ENCODE data around the gene CASK.

The CASK gene

DNA sequence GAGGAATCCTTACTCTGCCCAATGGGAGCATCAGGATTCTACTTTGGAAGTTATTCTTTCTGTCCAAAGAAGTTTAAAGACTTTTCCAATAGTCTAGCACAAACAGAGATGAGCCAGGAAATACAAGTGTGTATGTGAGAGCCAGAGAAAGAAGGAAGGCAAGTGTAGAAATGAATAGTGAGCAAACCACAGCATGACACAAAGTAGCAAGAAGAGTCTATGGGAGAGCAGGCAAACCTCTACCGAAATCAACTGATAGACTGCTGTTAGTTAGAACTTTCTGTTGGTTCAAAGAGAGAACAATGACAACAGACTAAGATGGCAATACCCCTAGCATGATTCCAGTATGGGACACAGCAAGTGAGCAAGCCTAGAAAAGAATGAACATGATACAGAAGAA is 250.7 kb downstream of the CASK start:
- no peaks in the 10 kb centered on the region for H3K4me1 ChIP-seq (ENCODE audit: control insufficient read depth, insufficient read depth, low read length, poor library complexity, severe bottlenecking)
- 83% methylated on average over 1 of the region's 1 CpG; no CpG with 5 or more reads in 1 of the 2 experiments for whole genome bisulfite sequencing, 2 experiments (ENCODE audit: insufficient coverage in 2 of 2)
- peaks cover 2% of the 10 kb centered on the region for H3K36me3 ChIP-seq (ENCODE audit: control insufficient read depth, insufficient read depth, low read length)
- H3K4me3 ChIP-seq (ENCODE audit: extremely low read depth, insufficient read depth, low read length, poor library complexity, severe bottlenecking), result no peak overlapping the region
- no peak overlapping the region for H3K27ac ChIP-seq (ENCODE audit: low read depth, low read length, severe bottlenecking)
- no peaks in the 10 kb centered on the region for H3K9me3 ChIP-seq (ENCODE audit: control insufficient read depth, low read length)

DNA sequence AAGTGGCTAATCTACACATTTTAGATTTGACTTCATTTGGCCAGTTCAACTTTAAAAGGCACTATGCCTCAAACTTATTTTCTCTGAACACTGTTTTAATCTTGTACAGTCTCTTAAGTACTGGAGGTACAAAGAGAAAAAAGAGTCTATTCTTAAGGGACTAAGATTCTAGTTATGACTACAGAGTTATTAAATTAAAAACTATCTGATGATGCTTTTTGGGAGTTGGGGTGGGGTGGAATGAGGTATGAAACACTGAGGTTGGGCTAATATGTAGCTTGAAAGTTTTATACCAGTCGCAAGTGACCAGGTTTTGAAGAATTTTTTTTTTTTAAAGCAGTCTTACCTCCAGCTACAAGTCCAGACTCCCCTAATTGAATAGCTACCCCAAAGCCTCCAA is 252.3 kb downstream of the CASK start:
- Histone ChIP-seq H3K4me3 (ENCODE audit: extremely low read depth, insufficient read depth, low read length, poor library complexity, severe bottlenecking) (no peak overlapping the region), H3K27ac (ENCODE audit: low read depth, low read length, severe bottlenecking) (no peak overlapping the region), H3K9me3 (ENCODE audit: control insufficient read depth, low read length) (no peaks in the 10 kb centered on the region), H3K4me1 (ENCODE audit: control insufficient read depth, insufficient read depth, low read length, poor library complexity, severe bottlenecking) (no peaks in the 10 kb centered on the region), H3K36me3 (ENCODE audit: control insufficient read depth, insufficient read depth, low read length) (peaks cover 2% of the 10 kb centered on the region)
- WGBS, 2 experiments (ENCODE audit: insufficient coverage in 2 of 2), result no CpG with 5 or more reads among the region's 1 CpG

DNA sequence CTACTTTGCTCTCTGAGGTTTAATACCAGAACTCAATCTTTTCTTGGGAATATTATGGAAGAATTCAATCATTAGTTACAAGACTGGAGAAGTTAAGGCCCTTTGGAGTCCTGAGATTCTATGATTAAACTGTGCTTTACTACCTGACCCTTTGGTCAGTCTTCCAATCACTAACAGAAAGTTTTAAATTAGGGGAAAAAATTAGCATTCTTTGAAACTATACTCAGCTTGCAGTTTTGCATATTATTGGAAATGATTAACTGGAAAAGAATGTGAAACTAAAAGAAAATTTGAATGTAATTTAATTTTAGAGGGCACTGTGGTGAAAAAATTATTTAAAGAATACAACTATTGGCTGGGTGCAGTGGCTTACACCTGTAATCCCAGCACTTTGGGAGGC is 253.2 kb downstream of the CASK start:
- H3K27ac ChIP-seq (ENCODE audit: low read depth, low read length, severe bottlenecking), result no peak overlapping the region
- peaks cover 4% of the 10 kb centered on the region for H3K36me3 ChIP-seq (ENCODE audit: control insufficient read depth, insufficient read depth, low read length)
- H3K4me3 ChIP-seq (ENCODE audit: extremely low read depth, insufficient read depth, low read length, poor library complexity, severe bottlenecking), result no peak overlapping the region
- no peaks in the 10 kb centered on the region for H3K9me3 ChIP-seq (ENCODE audit: control insufficient read depth, low read length)
- H3K4me1 ChIP-seq (ENCODE audit: control insufficient read depth, insufficient read depth, low read length, poor library complexity, severe bottlenecking), result no peaks in the 10 kb centered on the region

DNA sequence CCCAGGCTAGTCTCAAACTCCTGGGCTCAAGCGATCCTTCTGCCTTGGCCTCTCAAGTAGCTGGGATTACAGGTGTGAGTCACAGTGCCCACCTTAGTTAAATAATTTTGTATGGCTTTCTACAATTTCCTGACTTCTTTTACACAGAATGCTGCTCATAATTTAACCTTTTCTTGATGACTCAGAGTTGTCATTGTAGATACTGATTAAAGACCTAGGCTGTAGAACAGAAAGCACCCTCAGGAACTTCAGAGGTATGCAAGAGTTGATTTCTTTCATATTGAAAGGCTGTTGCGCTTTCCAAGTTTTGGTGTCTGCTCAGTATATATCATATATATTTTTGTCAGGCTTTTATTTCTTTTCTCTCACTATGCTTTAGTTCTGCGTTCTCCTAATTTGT is 255.7 kb downstream of the CASK start:
- Histone ChIP-seq H3K4me3 (ENCODE audit: extremely low read depth, insufficient read depth, low read length, poor library complexity, severe bottlenecking) (no peak overlapping the region), H3K27ac (ENCODE audit: low read depth, low read length, severe bottlenecking) (no peak overlapping the region), H3K9me3 (ENCODE audit: control insufficient read depth, low read length) (no peaks in the 10 kb centered on the region), H3K4me1 (ENCODE audit: control insufficient read depth, insufficient read depth, low read length, poor library complexity, severe bottlenecking) (no peaks in the 10 kb centered on the region), H3K36me3 (ENCODE audit: control insufficient read depth, insufficient read depth, low read length) (peaks cover 6% of the 10 kb centered on the region)
- no CpG with 5 or more reads among the region's 3 CpGs for WGBS, 2 experiments (ENCODE audit: insufficient coverage in 2 of 2)

DNA sequence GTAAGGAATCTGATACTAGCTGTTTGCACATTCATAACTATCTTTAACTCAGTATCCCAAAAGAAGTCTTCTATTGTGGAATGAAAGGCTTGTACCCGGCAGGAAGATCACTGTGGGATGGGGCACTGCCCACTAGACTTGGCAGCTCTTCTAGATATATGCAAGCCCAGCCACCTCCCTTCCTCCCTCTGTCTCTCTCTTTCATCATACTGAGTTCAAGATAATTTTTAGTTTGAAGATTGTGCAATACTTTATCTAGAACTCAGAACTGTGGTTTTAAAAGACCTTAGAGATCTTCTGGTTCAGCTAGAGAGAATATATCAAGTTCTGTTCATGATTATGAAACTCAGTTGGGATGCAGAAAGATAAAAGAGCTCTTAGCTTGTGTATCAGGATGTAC is 257.1 kb downstream of the CASK start:
- Histone ChIP-seq H3K9me3 (ENCODE audit: control insufficient read depth, low read length) (no peaks in the 10 kb centered on the region), H3K4me1 (ENCODE audit: control insufficient read depth, insufficient read depth, low read length, poor library complexity, severe bottlenecking) (no peaks in the 10 kb centered on the region), H3K27ac (ENCODE audit: low read depth, low read length, severe bottlenecking) (no peak overlapping the region), H3K4me3 (ENCODE audit: extremely low read depth, insufficient read depth, low read length, poor library complexity, severe bottlenecking) (no peak overlapping the region), H3K36me3 (ENCODE audit: control insufficient read depth, insufficient read depth, low read length) (peaks cover 6% of the 10 kb centered on the region)
- 100% methylated on average over 1 of the region's 1 CpG; no CpG with 5 or more reads in 1 of the 2 experiments for WGBS, 2 experiments (ENCODE audit: insufficient coverage in 2 of 2)

DNA sequence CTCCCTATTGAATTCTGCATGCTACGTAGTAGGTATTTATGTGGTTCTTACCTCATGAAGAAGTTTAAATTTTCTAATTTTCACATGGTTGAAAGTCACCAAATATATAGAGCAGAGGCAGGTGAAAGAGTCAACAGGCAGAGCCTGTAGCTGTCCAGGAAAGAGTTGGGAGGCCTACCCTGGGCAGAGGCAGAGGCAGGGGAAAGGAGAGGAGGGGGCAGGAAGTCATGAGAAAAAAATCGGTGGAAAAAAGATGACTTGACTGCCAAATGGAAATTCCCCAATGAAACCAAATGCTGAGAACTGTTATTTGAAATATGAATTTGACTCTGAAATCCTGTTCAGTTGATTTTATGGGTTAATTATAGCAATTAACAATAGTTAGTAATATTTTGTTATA is 257.7 kb downstream of the CASK start:
- Histone ChIP-seq H3K4me3 (ENCODE audit: extremely low read depth, insufficient read depth, low read length, poor library complexity, severe bottlenecking) (no peak overlapping the region), H3K27ac (ENCODE audit: low read depth, low read length, severe bottlenecking) (no peak overlapping the region), H3K9me3 (ENCODE audit: control insufficient read depth, low read length) (no peaks in the 10 kb centered on the region), H3K4me1 (ENCODE audit: control insufficient read depth, insufficient read depth, low read length, poor library complexity, severe bottlenecking) (no peaks in the 10 kb centered on the region), H3K36me3 (ENCODE audit: control insufficient read depth, insufficient read depth, low read length) (peaks cover 6% of the 10 kb centered on the region)
- WGBS, 2 experiments (ENCODE audit: insufficient coverage in 2 of 2), result no CpG with 5 or more reads among the region's 2 CpGs

DNA sequence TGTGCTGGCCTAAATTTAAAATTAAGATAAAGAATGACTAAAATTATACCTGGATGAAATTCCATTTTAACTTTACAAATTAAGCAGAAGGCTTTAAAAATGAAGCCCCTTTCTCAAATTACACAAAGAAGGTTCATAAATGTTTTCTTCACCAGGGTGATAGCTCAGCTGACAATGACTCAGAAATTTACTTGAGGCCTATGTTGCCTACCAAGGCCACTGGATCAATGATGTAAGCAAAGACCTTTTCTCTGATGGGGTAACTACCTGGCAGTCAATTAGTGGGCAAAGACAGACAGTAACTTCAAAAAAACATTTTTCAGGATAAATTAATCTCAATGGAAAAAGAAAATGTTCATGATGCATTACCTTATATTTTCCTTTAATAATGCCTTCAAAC is 258.4 kb downstream of the CASK start:
- H3K36me3 ChIP-seq (ENCODE audit: control insufficient read depth, insufficient read depth, low read length), result peaks cover 11% of the 10 kb centered on the region
- H3K9me3 ChIP-seq (ENCODE audit: control insufficient read depth, low read length), result no peaks in the 10 kb centered on the region
- H3K4me1 ChIP-seq (ENCODE audit: control insufficient read depth, insufficient read depth, low read length, poor library complexity, severe bottlenecking), result no peaks in the 10 kb centered on the region
- no peak overlapping the region for H3K4me3 ChIP-seq (ENCODE audit: extremely low read depth, insufficient read depth, low read length, poor library complexity, severe bottlenecking)
- no peak overlapping the region for H3K27ac ChIP-seq (ENCODE audit: low read depth, low read length, severe bottlenecking)

DNA sequence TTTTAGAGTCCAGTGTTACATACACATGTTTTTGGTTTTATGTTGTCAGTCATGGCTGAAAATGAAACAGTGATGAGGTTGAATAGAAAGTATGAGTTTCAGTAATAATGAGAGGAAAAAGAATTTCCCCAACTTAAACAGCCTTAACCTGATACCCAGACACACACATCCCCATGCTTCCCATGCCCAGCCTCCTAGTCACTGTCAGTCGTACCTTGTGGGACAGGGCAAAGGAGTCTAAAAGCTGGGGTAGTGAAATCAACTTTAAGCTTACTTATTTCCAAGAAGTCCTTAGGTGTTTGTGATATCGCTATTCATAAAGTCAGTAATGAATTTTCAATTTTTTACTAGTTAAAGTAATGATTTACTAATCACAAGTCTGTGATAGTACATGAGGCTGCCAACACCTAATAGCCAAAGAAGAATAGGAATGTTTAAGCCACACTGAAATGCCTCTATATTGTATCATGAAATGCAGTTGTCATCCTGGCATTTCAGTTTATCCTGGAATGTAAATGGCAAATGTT is 258.9 kb downstream of the CASK start:
- Histone ChIP-seq H3K27ac (ENCODE audit: low read depth, low read length, severe bottlenecking) (no peak overlapping the region), H3K4me1 (ENCODE audit: control insufficient read depth, insufficient read depth, low read length, poor library complexity, severe bottlenecking) (no peaks in the 10 kb centered on the region), H3K4me3 (ENCODE audit: extremely low read depth, insufficient read depth, low read length, poor library complexity, severe bottlenecking) (no peak overlapping the region), H3K9me3 (ENCODE audit: control insufficient read depth, low read length) (no peaks in the 10 kb centered on the region), H3K36me3 (ENCODE audit: control insufficient read depth, insufficient read depth, low read length) (peaks cover 14% of the 10 kb centered on the region)
- WGBS, 2 experiments (ENCODE audit: insufficient coverage in 2 of 2), result no CpG with 5 or more reads among the region's 2 CpGs

DNA sequence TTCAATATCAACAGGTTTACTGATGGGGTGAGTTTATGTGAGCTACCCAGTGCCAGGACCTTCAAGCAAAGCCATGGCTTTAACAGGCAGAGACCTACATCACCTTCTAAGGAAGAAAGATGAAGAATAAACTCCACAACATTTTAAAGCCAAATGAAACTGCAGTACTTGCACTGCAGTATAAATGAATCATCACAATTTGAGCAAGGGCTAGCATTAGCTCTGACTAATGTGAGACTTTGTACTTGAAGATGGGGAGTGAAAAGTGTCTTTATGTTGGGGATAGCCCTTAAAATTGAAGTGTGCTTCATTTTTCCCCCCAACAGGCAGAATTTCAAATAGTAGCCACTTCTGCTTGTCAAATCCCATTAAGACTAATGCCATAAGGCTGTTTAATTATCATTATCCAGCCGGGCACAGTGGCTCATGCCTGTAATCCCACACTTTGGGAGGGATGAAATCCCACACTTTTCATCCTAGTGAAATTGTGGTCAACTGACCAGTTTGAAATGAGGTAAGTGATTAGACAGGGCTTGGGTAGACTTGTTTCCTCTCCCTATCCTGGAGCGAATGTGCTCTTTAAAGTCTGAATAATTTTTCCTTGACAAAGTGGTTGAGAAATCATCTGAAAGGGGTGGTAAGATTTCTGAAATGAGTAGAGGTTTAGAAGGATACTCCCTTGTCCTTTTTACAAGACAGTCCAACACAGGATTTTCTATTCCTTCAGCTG is 261.8 kb downstream of the CASK start:
- no CpG with 5 or more reads among the region's 2 CpGs for WGBS, 2 experiments (ENCODE audit: insufficient coverage in 2 of 2)
- peaks cover 32% of the 10 kb centered on the region for H3K36me3 ChIP-seq (ENCODE audit: control insufficient read depth, insufficient read depth, low read length)
- no peak overlapping the region for H3K27ac ChIP-seq (ENCODE audit: low read depth, low read length, severe bottlenecking)
- H3K4me1 ChIP-seq (ENCODE audit: control insufficient read depth, insufficient read depth, low read length, poor library complexity, severe bottlenecking), result no peaks in the 10 kb centered on the region
- no peaks in the 10 kb centered on the region for H3K9me3 ChIP-seq (ENCODE audit: control insufficient read depth, low read length)
- H3K4me3 ChIP-seq (ENCODE audit: extremely low read depth, insufficient read depth, low read length, poor library complexity, severe bottlenecking), result no peak overlapping the region

DNA sequence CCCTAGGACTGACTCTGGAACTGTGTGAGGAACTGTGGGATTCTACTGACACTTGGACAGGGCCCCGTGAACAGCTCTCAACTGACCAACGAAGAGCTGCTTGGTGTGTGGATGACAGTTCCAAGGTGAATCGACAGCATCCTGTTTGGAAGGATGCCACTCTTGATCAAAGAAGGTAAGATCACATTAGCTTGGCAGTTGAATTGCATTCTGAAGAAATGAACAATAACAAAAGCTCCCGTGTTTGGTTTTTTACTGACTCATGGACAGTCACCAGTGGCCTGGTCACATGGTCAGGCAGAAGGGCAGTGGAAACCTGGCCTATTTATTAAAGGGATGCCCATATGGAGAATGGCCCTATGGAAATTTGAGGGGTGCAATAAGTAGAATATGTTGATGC is 267.7 kb downstream of the CASK start:
- no peak overlapping the region for H3K27ac ChIP-seq (ENCODE audit: low read depth, low read length, severe bottlenecking)
- H3K9me3 ChIP-seq (ENCODE audit: control insufficient read depth, low read length), result no peaks in the 10 kb centered on the region

DNA sequence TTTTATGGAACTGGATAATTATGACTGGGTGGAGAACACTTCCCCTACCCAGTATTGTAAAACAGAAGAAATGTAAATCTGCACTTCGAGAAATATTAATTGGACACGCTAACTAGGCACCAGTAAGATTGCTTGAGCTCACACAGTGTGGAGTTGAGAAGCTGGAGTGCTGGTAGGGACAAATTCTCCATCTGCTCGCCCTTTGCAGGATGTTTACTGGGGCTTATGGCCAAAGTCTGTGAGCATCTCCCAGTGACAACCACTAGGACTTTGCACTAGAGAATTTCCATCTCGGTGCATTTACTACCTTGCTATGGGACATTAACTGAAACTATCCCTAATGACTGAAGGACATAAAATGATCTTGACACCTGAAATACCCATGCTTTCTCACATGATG is 268.3 kb downstream of the CASK start:
- Histone ChIP-seq H3K27ac (ENCODE audit: low read depth, low read length, severe bottlenecking) (no peak overlapping the region), H3K36me3 (ENCODE audit: control insufficient read depth, insufficient read depth, low read length) (peaks cover 57% of the 10 kb centered on the region), H3K4me1 (ENCODE audit: control insufficient read depth, insufficient read depth, low read length, poor library complexity, severe bottlenecking) (no peaks in the 10 kb centered on the region), H3K9me3 (ENCODE audit: control insufficient read depth, low read length) (no peaks in the 10 kb centered on the region), H3K4me3 (ENCODE audit: extremely low read depth, insufficient read depth, low read length, poor library complexity, severe bottlenecking) (no peak overlapping the region)
- WGBS, 2 experiments (ENCODE audit: insufficient coverage in 2 of 2), result 94 to 100% methylated on average over 1 to 2 of the region's 4 CpGs

More for the DNA sequence above, 267.7 kb downstream of the CASK start:
- peaks cover 55% of the 10 kb centered on the region for H3K36me3 ChIP-seq (ENCODE audit: control insufficient read depth, insufficient read depth, low read length)
- WGBS, 2 experiments (ENCODE audit: insufficient coverage in 2 of 2), result 86 to 100% methylated on average over 1 to 4 of the region's 4 CpGs
- H3K4me1 ChIP-seq (ENCODE audit: control insufficient read depth, insufficient read depth, low read length, poor library complexity, severe bottlenecking), result no peaks in the 10 kb centered on the region
- H3K4me3 ChIP-seq (ENCODE audit: extremely low read depth, insufficient read depth, low read length, poor library complexity, severe bottlenecking), result no peak overlapping the region

Measured in mesodermal cell (in vitro differentiated cells).